Thyroid gland (tissue), 4 donors: ENCODE results near the gene LHX4. TPM values are rescaled to one million over a fixed set of nuclear protein-coding genes. Genes with fewer than 3 reads are reported as not detected.

Experiments
- DNase-seq, 2 donors: peaks; one replicate each; pipeline ENCODE4 v3.0.0-alpha.2; 2019
- H3K27ac ChIP-seq, 3 donors: fragments of 200-600 bp; sonication (generic); 1 replicate in 2 of 3; 2 replicates in 1 of 3; pipeline ENCODE4 v1.5.1; 2016 to 2019; ENCODE audit warnings: mild to moderate bottlenecking in 1 of 3, moderate library complexity in 1 of 3
- H3K27me3 ChIP-seq: fragments of 200-600 bp; sonication (generic); one replicate; pipeline ENCODE4 v1.5.1; 2019
- H3K36me3 ChIP-seq, 2 donors: fragments of 200-600 bp; sonication (generic); one replicate each; pipeline ENCODE4 v1.5.1; 2016 to 2019
- H3K4me1 ChIP-seq, 2 donors: fragments of 200-600 bp; sonication (generic); one replicate each; pipeline ENCODE4 v1.5.1; 2017 to 2019
- H3K4me3 ChIP-seq, 3 donors: fragments of 200-600 bp; sonication (generic); replicated peaks in 1 of 3; 1 replicate in 2 of 3; 2 replicates in 1 of 3; pipeline ENCODE4 v1.5.1; 2016; ENCODE audit warnings: mild to moderate bottlenecking in 1 of 3
- H3K9me3 ChIP-seq: fragments of 200-600 bp; sonication (generic); one replicate; pipeline ENCODE4 v1.5.1; 2017
- POLR2A ChIP-seq, 2 donors: fragments of 450-650 bp; IDR thresholded peaks; one replicate each; pipeline ENCODE4 v1.6.1; 2017; ENCODE audit warnings: antibody characterized with exemption in 2 of 2, mild to moderate bottlenecking in 2 of 2, moderate library complexity in 1 of 2
- WGBS, 2 donors: methylation state at CpG; one replicate each; pipeline ENCODE4 v1.1.5; 2017; 5-methylcytosine and 5-hydroxymethylcytosine counted together
- intact Hi-C: fragments of 100-400 bp; cut with DNase I; formaldehyde crosslinking; loops from one replicate; pipeline ENCODE4 v1.15.1; 2023
- total RNA-seq, 4 donors: library from RNA; depleted of rRNA; stranded (reverse); fragments of >200 nt; gene quantifications; one replicate each; pipeline ENCODE4 v1.2.3, GENCODE V29; 2016
- TF ChIP-seq, protein P1 (sequence below), 6 experiments: fragments of 200-600 bp in 3 of 6; fragments of 450-650 bp in 3 of 6; sonication (generic) in 3 of 6; IDR thresholded peaks; one replicate each; pipeline ENCODE4 v1.5.1; 2016 to 2019; ENCODE audit warnings: antibody characterized with exemption in 6 of 6, mild to moderate bottlenecking in 2 of 6, inconsistent platforms in 1 of 6, moderate library complexity in 1 of 6

LHX4 gene
- total RNA-seq, 4 donors from 2014 or later = not detected

GRCh38 chr1:180215856-180216625 lies 14.0 kb upstream of the LHX4 start:
- no peak overlapping the region for H3K4me3 ChIP-seq
- H3K9me3 ChIP-seq = no peaks in the 10 kb centered on the region
- intact Hi-C loops = no loop called here
- no peaks in the 10 kb centered on the region for H3K4me1 ChIP-seq
- 87 to 90% methylated on average over 22 of the region's 22 CpGs for WGBS, 2 donors
- TF ChIP-seq POLR2A (IDR thresholded peaks at IDR 0.05) = no peak
- TF ChIP-seq, protein P1, sequence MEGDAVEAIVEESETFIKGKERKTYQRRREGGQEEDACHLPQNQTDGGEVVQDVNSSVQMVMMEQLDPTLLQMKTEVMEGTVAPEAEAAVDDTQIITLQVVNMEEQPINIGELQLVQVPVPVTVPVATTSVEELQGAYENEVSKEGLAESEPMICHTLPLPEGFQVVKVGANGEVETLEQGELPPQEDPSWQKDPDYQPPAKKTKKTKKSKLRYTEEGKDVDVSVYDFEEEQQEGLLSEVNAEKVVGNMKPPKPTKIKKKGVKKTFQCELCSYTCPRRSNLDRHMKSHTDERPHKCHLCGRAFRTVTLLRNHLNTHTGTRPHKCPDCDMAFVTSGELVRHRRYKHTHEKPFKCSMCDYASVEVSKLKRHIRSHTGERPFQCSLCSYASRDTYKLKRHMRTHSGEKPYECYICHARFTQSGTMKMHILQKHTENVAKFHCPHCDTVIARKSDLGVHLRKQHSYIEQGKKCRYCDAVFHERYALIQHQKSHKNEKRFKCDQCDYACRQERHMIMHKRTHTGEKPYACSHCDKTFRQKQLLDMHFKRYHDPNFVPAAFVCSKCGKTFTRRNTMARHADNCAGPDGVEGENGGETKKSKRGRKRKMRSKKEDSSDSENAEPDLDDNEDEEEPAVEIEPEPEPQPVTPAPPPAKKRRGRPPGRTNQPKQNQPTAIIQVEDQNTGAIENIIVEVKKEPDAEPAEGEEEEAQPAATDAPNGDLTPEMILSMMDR (IDR thresholded peaks at IDR 0.05) = no peak
- H3K36me3 ChIP-seq = no peaks in the 10 kb centered on the region
- H3K27ac ChIP-seq = no peak overlapping the region
- no peak for DNase-seq
- H3K27me3 ChIP-seq = no peaks in the 10 kb centered on the region

DNA sequence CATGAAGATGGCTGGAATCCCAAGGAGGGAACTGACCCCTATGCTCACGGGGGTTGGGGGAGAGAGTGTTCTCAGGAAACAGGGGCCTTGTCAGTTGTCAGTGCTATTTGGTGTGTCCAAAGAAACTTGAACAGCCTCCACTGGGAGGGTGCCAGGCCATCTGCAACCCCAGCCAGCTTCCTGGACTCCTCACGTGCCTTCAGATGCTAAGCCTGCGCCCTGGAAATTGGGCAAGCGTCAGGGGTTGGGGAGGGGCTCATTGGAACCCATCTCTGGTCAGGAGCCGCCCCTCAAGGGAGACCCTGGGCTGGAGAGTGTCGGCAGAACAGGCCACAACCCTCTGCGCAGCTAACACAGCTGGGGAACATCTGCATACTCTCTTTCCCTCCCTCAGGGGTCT lies 13.1 kb upstream of the LHX4 start:
- no peak for DNase-seq
- TF ChIP-seq POLR2A (IDR thresholded peaks at IDR 0.05) = no peak
- Histone ChIP-seq H3K9me3 (no peaks in the 10 kb centered on the region), H3K36me3 (no peaks in the 10 kb centered on the region), H3K4me1 (no peaks in the 10 kb centered on the region), H3K4me3 (no peak overlapping the region), H3K27ac (no peak overlapping the region), H3K27me3 (no peaks in the 10 kb centered on the region)
- WGBS, 2 donors = 86 to 91% methylated on average over 2 to 7 of the region's 7 CpGs
- intact Hi-C loops = no loop called here

- no peak for TF ChIP-seq POLR2A (IDR thresholded peaks at IDR 0.05)
- TF ChIP-seq, protein P1 (IDR thresholded peaks at IDR 0.05) = no peak
- DNase-seq = no peak
- H3K27me3 ChIP-seq = no peaks in the 10 kb centered on the region
These were observed 11.0 kb upstream of the LHX4 start for GRCh38 chr1:180218806-180219765.

DNA sequence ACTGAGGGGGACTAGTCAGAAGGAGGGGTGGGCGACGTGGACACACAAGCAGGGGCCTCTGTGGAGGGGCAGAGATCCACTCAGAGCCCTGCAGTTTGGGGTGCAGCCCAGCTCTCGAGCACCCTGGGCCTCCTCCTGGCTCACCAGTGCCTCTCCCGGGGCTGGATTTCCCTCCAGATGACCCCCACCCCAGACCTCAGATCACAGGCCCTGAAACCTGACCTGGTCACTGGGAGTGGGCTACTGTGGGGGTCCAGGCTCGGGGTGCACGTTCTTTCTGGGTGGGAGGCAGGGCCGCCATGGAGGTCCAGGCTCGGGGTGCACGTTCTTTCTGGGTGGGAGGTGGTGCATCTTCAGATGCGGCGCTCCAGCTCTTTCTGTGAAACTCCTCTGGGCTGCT lies 10.3 kb upstream of the LHX4 start:
- Histone ChIP-seq H3K9me3 (no peaks in the 10 kb centered on the region), H3K4me1 (no peaks in the 10 kb centered on the region), H3K27me3 (no peaks in the 10 kb centered on the region), H3K4me3 (no peak overlapping the region), H3K27ac (no peak overlapping the region), H3K36me3 (no peaks in the 10 kb centered on the region)
- intact Hi-C loops = no loop called here
- WGBS, 2 donors = 89 to 91% methylated on average over 9 to 10 of the region's 11 CpGs
- TF ChIP-seq, protein P1 (IDR thresholded peaks at IDR 0.05) = no peak
- TF ChIP-seq POLR2A (IDR thresholded peaks at IDR 0.05) = no peak
- no peak for DNase-seq

More at GRCh38 chr1:180218806-180219765, 11.0 kb upstream of the LHX4 start:
- H3K36me3 ChIP-seq = no peaks in the 10 kb centered on the region
- 83% methylated on average over 19 to 20 of the region's 20 CpGs for WGBS, 2 donors
- no peak overlapping the region for H3K27ac ChIP-seq
- intact Hi-C loops = no loop called here
- H3K4me3 ChIP-seq = no peak overlapping the region
- no peaks in the 10 kb centered on the region for H3K4me1 ChIP-seq
- H3K9me3 ChIP-seq = no peaks in the 10 kb centered on the region

GRCh38 chr1:180221462-180221861 lies 8.6 kb upstream of the LHX4 start:
- no peak for DNase-seq
- H3K27ac ChIP-seq = no peak overlapping the region
- no peaks in the 10 kb centered on the region for H3K4me1 ChIP-seq
- intact Hi-C loops = no loop called here
- 92 to 93% methylated on average over 6 of the region's 6 CpGs for WGBS, 2 donors
- no peak overlapping the region for H3K4me3 ChIP-seq
- no peaks in the 10 kb centered on the region for H3K36me3 ChIP-seq
- no peaks in the 10 kb centered on the region for H3K9me3 ChIP-seq
- H3K27me3 ChIP-seq = peaks cover 5% of the 10 kb centered on the region
- TF ChIP-seq, protein P1 (IDR thresholded peaks at IDR 0.05) = no peak
- no peak for TF ChIP-seq POLR2A (IDR thresholded peaks at IDR 0.05)
